Fibroblast of pulmonary artery (primary cell): ENCODE measurements around the gene RPIA.

Source experiments
- DNase-seq: peaks from one replicate; pipeline ENCODE4 v3.0.0-alpha.2; 2010; ENCODE audit warnings: low read depth
- H3K4me3 ChIP-seq: replicated peaks from 2 replicates; pipeline ENCODE4 v1.5.1; 2011; ENCODE audit warnings: low read depth, mild to moderate bottlenecking, control low read depth, low read length, moderate library complexity
- TF ChIP-seq, protein P1 (sequence below): IDR thresholded peaks from 2 replicates; pipeline ENCODE4 v1.5.1; 2011; ENCODE audit warnings: mild to moderate bottlenecking, control low read depth, low read length, inconsistent platforms; ENCODE audit errors: missing control alignments

Gene RPIA

DNA sequence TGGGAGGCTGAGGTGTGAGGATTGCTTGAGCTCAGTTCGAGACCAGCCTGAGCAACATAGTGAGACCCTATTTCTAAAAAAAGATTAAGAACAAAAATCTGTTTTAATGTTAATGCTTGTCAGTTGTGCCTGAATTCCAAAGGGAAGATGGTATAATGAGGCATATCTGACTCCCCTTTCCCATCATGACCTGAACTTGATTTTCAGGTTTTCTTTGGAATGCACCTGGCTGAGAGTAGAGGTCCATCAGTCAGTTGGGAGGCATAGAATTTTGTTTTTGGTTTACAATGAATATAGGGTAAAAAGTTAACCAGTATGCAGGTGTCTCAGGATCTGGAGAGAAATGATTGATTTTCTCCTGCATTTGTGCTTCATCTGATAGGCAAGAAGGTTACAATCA, 20.4 kb downstream of the RPIA start:
- no peak for DNase-seq
- TF ChIP-seq, protein P1, sequence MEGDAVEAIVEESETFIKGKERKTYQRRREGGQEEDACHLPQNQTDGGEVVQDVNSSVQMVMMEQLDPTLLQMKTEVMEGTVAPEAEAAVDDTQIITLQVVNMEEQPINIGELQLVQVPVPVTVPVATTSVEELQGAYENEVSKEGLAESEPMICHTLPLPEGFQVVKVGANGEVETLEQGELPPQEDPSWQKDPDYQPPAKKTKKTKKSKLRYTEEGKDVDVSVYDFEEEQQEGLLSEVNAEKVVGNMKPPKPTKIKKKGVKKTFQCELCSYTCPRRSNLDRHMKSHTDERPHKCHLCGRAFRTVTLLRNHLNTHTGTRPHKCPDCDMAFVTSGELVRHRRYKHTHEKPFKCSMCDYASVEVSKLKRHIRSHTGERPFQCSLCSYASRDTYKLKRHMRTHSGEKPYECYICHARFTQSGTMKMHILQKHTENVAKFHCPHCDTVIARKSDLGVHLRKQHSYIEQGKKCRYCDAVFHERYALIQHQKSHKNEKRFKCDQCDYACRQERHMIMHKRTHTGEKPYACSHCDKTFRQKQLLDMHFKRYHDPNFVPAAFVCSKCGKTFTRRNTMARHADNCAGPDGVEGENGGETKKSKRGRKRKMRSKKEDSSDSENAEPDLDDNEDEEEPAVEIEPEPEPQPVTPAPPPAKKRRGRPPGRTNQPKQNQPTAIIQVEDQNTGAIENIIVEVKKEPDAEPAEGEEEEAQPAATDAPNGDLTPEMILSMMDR: no peak
- H3K4me3 ChIP-seq: no peak overlapping the region

DNA sequence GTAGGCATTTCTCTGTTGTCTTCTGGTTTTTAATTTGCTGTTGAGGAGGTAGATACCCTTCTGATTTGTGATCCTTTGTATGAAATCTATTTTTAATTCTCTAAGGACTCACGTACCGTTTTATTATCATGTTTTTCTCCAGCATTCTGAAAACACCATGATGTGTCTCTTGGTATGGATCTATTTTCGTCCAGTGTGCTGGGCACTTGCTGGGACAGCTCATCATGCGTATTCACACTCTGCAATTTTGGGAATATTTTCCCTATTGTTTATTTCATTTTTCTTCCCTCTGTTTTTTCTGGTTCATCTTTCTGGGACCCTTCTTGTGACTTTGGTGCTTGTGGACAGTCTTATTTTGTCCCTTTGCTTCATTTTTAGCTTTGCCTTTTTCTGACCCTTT, 21.9 kb downstream of the RPIA start:
- no peak for DNase-seq
- TF ChIP-seq, protein P1: no peak
- no peak overlapping the region for H3K4me3 ChIP-seq

DNA sequence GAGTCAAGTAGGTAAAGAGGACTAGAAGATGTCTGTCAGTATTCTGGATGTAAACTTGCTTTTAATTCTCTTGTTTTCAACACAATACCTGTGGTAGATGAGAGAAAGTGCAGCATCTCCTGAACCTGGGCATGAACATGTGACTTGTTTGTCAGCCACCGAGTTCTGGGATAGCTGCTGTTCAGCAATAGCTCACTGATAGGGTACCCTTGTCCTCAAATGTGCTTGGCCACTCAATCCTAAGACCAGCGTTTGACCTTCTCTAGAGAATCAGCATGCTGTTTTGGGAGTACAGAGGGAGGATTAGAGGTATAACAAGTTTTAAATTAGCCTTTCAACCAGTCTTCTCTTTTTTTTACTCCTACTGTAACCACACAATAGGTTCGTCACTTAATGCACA, 23.2 kb downstream of the RPIA start:
- H3K4me3 ChIP-seq: no peak overlapping the region
- no peak for DNase-seq
- TF ChIP-seq, protein P1: no peak

DNA sequence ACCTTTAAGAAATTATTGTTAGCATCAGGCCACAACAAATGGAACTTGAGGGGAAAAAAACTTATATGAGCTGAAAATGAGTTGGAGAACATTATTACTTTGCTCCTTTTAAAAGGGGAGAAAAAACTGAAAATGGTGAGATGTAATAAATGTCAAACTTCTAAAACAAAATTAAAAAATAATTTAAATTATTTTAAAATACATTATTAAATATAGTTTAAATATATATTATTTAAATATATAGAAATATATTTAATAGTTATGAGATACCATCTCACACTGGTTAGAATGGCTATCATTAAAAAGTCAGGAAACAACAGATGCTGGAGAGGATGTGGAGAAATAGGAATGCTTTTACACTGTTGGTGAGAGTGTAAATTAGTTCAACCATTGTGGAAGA, 28.9 kb downstream of the RPIA start:
- no peak for DNase-seq
- H3K4me3 ChIP-seq: no peak overlapping the region
- TF ChIP-seq, protein P1: no peak

DNA sequence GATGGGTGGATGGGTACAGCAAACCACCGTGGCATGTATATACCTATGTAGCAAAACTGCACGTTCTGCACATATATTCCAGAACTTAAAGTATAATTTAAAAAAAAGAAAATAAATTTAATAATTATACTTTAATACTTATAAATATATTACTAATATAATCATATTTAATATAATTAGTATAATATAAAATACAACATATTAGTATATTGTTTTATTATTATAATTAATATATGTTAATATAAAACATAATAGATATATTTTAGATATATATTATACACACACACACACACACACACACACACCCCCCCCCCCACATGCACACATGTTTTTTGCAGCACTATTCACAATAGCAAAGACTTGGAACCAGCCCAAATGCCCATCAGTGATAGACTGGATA, 29.8 kb downstream of the RPIA start:
- H3K4me3 ChIP-seq: no peak overlapping the region
- TF ChIP-seq, protein P1: no peak
- DNase-seq: no peak

DNA sequence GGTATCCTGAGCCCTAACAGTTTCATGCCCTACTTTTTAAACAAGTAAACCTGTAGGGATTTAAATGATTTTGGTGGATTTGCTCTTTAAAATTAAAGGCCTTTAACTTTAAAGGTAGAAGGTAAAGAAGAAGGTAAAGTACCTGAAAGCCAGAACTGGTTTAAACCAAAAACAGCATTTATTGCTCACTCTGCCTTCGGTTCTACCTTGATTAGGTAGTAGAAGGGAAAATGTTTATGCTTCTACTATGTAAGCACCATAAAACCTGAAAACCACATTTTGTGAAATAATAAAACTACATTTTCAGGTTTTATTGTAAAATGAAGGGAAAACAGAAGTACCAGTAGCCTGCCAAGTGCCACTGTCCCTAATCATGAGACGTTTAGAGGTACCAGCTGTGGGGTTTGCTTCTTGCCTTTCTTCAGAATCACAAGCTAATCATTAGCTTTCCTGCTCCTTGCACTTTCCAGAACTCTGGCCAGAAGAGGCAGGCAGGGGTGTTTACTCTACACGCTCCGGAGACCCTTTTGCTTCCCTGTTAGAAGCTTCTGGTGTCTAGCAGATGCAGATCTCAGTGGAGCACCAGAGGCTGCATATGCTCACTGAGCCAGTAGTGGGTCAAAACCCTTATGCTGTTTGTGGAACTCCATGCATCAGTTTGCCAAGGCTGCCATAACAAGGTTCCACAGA, 33.3 kb downstream of the RPIA start:
- TF ChIP-seq, protein P1: no peak
- DNase-seq: no peak
- no peak overlapping the region for H3K4me3 ChIP-seq
